Glutamatergic neuron (in vitro differentiated cells): ENCODE results near the gene MOGAT1. TPM values are rescaled to one million over a fixed set of nuclear protein-coding genes. Genes with fewer than 3 reads are reported as not detected.

Experiments
- DNase-seq: peaks from one replicate; pipeline ENCODE4 v3.0.0; 2022
- H3K27ac Mint-ChIP-seq: one replicate; pipeline ENCODE4 v1.8.0; 2020; ENCODE audit warnings: mild to moderate bottlenecking, mixed read lengths, inconsistent platforms; ENCODE audit not compliant: unreplicated experiment
- H3K27me3 Mint-ChIP-seq: one replicate; pipeline ENCODE4 v1.8.0; 2020; ENCODE audit warnings: mild to moderate bottlenecking, moderate library complexity, mixed read lengths, inconsistent platforms; ENCODE audit not compliant: unreplicated experiment
- H3K36me3 Mint-ChIP-seq: one replicate; pipeline ENCODE4 v1.8.0; 2020; ENCODE audit warnings: mild to moderate bottlenecking, mixed read lengths, inconsistent platforms; ENCODE audit not compliant: unreplicated experiment
- H3K4me1 Mint-ChIP-seq: one replicate; pipeline ENCODE4 v1.8.0; 2020; ENCODE audit warnings: mild to moderate bottlenecking, low read depth, mixed read lengths, inconsistent platforms; ENCODE audit not compliant: unreplicated experiment
- H3K4me3 Mint-ChIP-seq: one replicate; pipeline ENCODE4 v1.8.0; 2020; ENCODE audit warnings: mild to moderate bottlenecking, mixed read lengths, inconsistent platforms; ENCODE audit not compliant: unreplicated experiment
- H3K9me3 Mint-ChIP-seq: one replicate; pipeline ENCODE4 v1.8.0; 2020; ENCODE audit warnings: mild to moderate bottlenecking, moderate library complexity, mixed read lengths, inconsistent platforms; ENCODE audit not compliant: unreplicated experiment
- CTCF ChIP-seq: fragments of 200-600 bp; sonication (generic); IDR thresholded peaks from one replicate; pipeline ENCODE4 v1.5.0; 2021; ENCODE audit not compliant: partially characterized antibody, unreplicated experiment
- total RNA-seq: library from RNA; stranded (reverse); fragmentation: NEBNext Ultra II Directional; extraction: Animal tissue kit (Norgen Biotek cat#: 25700); gene quantifications from one replicate; pipeline ENCODE4 v1.2.1, GENCODE V29; 2021; ENCODE audit not compliant: unreplicated experiment

Gene MOGAT1
- total RNA-seq, 1 donor from 2014 or later = not detected

GRCh38 chr2:222655787-222656525 lies 15.5 kb upstream of the MOGAT1 start, which contains the start of gene FARSB:
FARSB (minus strand) TSS chr2:222656092; CDS start chr2:222656073, 19 bp downstream.
- H3K4me3 Mint-ChIP-seq = peak within 1 kb of the TSS; percentile 98
- DNase-seq = peak; percentile 94
- peaks cover 9% of the 10 kb centered on the region for H3K4me1 Mint-ChIP-seq
- peak within 1 kb of the TSS; percentile 99 for H3K27ac Mint-ChIP-seq
- H3K9me3 Mint-ChIP-seq = peaks cover 5% of the 10 kb centered on the region
- no peak for TF ChIP-seq CTCF
- peaks cover 6% of the 10 kb centered on the region for H3K27me3 Mint-ChIP-seq
- no peaks in the 10 kb centered on the region for H3K36me3 Mint-ChIP-seq

- peaks cover 6% of the 10 kb centered on the region for H3K27me3 Mint-ChIP-seq
- H3K4me3 Mint-ChIP-seq = peak overlapping the region; percentile 98
- peaks cover 9% of the 10 kb centered on the region for H3K4me1 Mint-ChIP-seq
- peak; percentile 23 for DNase-seq
- no peaks in the 10 kb centered on the region for H3K36me3 Mint-ChIP-seq
- peaks cover 5% of the 10 kb centered on the region for H3K9me3 Mint-ChIP-seq
- no peak for TF ChIP-seq CTCF
- H3K27ac Mint-ChIP-seq = peak overlapping the region; percentile 99
These were observed 14.7 kb upstream of the MOGAT1 start for GRCh38 chr2:222656526-222657446.

GRCh38 chr2:222663479-222663878 lies 8.0 kb upstream of the MOGAT1 start:
- H3K4me1 Mint-ChIP-seq = no peaks in the 10 kb centered on the region
- no peaks in the 10 kb centered on the region for H3K9me3 Mint-ChIP-seq

GRCh38 chr2:222668494-222669154 lies 2.8 kb upstream of the MOGAT1 start:
- Mint-ChIP-seq H3K27ac (no peak overlapping the region), H3K36me3 (peaks cover 8% of the 10 kb centered on the region), H3K9me3 (no peaks in the 10 kb centered on the region), H3K4me1 (no peaks in the 10 kb centered on the region), H3K27me3 (no peaks in the 10 kb centered on the region), H3K4me3 (no peak overlapping the region)
- no peak for TF ChIP-seq CTCF
- no peak for DNase-seq

More at GRCh38 chr2:222663479-222663878, 8.0 kb upstream of the MOGAT1 start:
- no peak for DNase-seq
- no peak for TF ChIP-seq CTCF
- H3K36me3 Mint-ChIP-seq = peaks cover 5% of the 10 kb centered on the region
- H3K27me3 Mint-ChIP-seq = no peaks in the 10 kb centered on the region
- H3K4me3 Mint-ChIP-seq = no peak overlapping the region
- H3K27ac Mint-ChIP-seq = no peak overlapping the region
